Stimulated activated CD4-positive, alpha-beta T cell treated with anti-CD3 and anti-CD28 coated beads, TNF-alpha, amount 100 ng/mL, for 4 hours (primary cell): ENCODE results near the gene TTLL12.

ENCODE experiments used
- DNase-seq, 3 experiments: peaks; one replicate each; pipeline ENCODE4 v3.0.0-alpha.2; 2020; ENCODE audit warnings: low read depth in 3 of 3

TTLL12 gene

DNA sequence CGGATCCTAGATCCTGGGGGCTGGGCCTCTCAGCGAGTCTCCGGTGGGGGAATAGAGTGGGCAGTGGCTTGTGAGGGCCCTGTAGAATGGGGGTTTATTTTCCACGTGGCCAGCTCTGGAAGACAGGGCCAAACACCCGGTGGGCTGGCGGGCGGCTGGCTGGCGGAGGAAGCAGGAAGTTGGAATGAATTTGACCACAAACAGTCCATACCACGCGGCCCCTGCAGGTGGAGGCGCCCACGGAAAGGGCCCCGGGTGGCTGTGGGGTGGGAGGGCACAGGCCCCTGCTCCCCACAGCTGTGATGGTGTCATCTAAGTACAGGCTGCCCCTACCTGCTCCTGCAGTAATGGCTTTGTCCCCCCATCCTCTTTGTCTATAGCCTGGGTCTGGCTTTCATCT, 58.8 kb downstream of the TTLL12 start:
- DNase-seq: no peak

DNA sequence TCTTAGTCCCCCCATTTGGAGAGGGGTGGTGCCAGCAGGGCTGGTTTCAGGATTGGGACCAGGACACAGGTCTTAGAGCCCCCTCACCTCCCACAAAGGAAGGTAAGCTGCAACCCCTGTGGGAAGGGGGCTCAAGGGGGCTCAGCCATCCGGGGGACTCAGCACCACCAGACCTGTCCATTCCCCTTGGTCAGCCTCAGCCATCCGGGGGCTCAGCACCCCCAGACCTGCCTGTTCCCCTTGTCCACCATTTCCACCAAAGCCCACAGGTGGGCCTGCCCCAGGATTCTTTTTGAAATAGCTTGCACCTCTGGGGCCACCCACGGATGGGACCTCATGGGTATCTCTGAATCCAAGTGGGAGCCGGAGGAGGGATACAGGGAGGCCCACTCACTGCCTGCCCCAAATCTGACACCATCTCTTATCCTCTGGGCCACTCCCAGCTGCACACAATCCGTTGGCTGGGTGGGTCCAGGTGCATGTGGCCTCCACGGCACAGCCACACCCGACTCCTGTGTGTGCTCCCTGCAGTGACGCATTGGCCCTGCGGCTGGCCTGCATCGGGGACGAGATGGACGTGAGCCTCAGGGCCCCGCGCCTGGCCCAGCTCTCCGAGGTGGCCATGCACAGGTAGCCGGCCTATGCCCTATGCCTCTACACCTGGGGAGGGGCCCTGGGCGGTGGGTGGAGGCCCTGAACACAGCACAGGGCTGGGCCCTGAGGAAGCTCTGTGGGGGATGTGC, 59.6 kb downstream of the TTLL12 start:
- DNase-seq: no peak

DNA sequence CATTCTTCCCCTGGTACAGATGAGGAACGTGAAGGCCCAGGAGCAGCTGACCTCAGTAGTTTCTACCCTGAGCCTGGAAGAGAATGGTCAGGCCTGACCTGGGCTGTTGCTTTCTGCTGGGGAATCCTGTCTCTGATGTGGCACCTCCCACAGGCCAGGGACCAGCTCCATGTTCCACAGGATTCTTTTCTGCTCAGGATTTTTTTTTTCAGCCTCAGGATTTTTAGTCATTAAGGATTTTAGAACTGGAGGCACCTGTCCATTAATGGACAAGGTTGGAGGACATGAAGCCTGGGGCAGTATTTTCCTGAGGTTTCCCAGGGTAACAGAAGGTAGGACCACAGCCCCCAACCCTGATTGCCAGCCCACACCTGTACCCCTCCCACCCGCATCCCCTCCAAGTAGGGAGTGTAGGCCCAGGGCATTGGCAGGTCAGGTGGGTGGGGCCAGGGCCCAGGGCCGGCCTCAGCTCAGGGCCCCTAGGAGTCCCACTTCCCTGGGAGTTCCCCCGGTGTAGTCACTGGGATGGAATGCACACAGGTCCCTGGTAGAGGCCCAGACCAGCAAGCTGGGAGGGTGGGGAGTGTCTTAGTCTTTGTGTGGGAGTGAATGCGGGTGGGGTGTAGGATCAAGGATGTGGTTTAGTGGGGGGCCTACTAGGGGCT, 60.3 kb downstream of the TTLL12 start:
- no peak for DNase-seq

DNA sequence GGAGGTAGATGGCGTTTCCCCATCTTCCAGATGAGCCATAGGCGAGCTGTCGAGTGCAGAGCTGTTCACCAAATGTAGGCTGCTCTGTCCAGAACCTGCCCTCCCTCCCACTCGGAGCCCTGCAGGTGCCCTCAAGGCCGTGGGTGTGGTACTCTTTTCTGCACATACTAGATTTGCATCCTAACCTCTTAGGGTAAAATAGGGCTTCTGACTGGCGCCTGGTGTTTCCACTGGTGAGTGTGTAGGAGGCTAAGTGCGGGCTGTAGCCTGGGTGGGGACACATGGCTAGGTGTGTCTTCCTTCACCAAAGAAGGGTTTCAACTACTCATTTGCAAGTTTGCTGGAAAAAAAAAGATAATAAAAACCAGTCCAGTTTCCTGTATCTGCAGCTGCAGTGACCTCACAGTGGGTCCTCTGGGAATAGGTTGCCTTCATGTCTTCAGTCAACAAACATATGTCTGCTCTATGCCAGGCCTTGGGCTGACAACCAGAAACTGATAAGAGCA, 67.9 kb downstream of the TTLL12 start:
- DNase-seq: no peak

DNA sequence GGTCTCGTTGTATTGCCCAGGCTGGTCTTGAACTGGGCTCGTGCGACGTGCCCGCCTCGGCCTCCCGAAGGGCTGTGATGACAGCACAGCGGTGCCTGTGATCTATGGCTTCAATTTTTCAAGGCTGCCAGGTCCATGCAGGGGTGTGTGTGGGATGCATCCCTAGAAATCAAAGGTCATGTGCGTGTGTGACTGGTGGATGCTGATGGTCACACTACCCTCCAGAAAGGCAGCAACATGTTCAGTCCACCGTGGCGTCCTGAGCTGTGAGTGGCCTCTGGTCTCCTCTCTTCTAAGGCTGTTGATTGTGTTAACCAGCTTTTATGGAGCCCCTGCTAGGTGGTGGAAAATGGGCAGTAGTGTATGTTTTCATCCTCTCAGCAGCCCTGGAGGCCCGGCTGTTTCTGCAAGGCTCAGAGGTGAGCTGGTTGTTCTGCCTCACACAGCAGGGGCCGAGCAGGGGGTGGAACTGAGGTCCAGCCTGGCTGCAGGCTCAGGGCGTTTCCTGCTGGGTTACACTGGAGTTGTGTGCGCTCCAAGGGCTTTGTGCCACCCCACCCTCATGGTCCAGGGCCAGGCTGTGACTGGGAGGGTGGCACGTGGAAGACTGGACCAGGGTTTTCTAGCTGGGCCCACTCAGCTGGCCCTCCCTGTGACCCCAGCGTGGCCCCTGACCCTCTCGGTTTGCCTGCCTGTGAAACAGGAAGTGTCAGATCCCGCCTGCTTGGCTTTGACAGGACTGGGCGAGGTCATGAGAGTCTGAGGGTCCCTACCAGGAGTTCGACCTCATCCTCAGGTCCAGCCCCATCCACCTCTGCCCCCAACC, 68.7 kb downstream of the TTLL12 start:
- DNase-seq: no peak

DNA sequence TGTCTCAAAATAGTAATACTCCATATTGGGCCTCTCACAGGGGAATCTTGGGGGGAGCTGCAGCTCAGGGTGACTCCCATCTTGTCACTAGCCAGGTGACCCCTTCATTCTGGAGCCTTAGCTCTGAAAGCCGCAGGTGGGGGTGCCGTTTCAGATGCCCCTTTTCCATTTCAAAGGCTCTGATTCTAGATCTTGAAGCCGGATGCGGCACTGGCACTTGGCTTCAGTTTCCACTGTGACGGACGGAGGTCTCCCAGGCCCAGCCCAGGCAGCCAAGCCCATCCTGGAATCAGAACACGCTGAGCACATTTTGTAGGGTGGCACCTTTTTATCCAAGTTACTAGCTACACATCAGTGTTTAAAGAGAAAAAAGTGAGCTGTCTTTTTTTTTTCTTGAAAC, 70.0 kb downstream of the TTLL12 start:
- DNase-seq: no peak
